NCI-H2196 (cell line): ENCODE measurements around the gene DEXI.
A peak's percentile ranks its signal among the peaks of the same experiment; 100 is the strongest.

Experiments
- DNase-seq: peaks from one replicate; lab custom pipeline; 2025; ENCODE audit not compliant: unreplicated experiment; lab: John Stamatoyannopoulos, UW

The DEXI gene

GRCh38 chr16:10896723-10897122 is 45.5 kb downstream of the DEXI start:
- no peak for DNase-seq

- DNase-seq = no peak
These were observed 46.1 kb downstream of the DEXI start for GRCh38 chr16:10896165-10896564.

DNA sequence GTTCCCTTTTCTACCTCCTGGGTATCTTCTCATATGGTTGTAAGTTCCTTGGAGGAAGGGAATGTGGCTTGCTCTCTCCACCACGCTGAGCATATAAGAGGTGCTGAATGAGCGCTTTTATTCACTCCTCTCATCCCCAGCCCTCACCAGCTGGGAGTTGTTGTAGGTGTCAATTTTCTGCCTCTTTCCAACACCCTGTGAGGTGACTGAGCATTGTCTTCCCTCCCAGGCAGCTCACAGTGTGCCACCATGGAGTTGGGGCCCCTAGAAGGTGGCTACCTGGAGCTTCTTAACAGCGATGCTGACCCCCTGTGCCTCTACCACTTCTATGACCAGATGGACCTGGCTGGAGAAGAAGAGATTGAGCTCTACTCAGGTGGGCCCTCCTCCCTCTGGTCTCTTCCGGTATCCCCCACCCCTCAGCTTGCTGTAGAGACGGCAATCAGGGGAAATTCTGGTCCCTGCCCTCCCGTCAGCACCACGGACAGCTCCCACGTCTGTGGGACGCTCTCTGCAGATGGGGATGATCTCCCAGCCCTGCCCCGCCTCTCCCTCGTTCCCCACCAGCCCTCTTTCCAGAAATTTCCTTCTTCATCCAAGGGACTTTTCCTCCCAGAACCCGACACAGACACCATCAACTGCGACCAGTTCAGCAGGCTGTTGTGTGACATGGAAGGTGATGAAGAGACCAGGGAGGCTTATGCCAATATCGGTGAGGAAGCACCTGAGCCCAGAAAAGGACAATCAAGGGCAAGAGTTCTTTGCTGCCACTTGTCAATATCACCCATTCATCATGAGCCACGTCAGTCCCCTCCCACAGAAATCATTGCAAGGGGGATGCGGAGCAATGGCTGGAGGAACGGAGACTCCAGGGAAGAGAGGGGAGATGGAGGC is 47.0 kb downstream of the DEXI start:
- DNase-seq = no peak

- DNase-seq = no peak
These were observed 49.4 kb downstream of the DEXI start for GRCh38 chr16:10892782-10893318.

DNA sequence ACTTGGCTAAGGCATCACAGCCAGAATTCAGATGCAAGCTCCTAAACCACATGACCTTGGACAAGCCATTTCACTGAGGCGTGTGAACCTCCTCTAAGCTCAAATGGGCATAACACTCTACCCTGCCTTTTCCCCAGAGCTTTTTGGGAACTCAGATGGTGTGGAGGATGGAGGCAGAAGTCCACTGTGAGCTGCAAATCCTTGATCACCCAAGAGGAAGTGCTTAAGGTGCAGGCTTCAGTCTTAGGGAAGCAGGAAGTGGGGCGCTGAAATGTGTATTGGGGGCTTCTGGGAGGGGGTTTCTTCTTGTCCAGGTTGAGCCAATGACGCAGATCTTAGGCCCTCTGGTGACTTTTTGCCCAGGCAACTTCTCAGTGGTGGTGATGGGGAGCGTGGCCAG is 52.4 kb downstream of the DEXI start:
- no peak for DNase-seq

GRCh38 chr16:10888320-10888937 is 53.8 kb downstream of the DEXI start:
- no peak for DNase-seq

DNA sequence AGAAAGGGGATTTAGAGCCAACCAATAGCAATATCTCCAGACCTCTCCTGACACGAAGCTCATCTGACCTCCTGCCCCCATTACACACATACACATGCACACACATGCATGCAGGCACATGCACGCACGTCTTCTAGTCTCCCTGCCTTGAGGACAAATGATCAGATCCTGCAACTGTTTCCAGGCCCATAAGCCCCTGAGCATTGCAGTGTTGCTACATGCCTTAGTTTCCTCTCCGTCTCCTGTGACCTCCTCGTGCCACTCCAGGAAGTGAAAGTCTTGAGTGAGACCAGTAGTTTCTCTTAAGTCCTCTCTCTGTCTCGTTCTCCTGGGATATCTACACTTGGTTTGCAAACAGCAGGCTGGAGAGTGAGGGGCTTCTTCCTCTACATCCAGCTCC is 57.0 kb downstream of the DEXI start:
- DNase-seq = no peak

DNA sequence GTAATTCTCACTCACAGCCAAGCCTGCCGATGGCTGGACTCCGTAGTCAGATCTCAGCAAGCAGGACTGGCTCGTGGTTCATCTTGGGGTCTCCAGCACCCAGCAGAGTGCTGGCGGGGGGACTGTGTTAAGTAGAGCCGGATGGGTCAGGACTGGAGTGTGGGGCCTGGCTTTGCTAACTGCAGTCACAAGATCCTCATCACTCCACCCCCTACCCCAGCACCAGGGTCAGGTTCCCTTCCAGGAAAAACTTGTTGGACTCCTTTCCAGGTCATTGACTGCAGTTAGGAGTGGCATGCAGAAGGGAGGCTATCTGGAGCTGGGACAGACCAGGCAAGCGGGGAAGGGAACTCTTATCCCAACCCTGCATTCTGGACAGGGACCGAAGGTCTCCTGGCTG is 59.3 kb downstream of the DEXI start:
- peak; percentile 46 for DNase-seq

DNA sequence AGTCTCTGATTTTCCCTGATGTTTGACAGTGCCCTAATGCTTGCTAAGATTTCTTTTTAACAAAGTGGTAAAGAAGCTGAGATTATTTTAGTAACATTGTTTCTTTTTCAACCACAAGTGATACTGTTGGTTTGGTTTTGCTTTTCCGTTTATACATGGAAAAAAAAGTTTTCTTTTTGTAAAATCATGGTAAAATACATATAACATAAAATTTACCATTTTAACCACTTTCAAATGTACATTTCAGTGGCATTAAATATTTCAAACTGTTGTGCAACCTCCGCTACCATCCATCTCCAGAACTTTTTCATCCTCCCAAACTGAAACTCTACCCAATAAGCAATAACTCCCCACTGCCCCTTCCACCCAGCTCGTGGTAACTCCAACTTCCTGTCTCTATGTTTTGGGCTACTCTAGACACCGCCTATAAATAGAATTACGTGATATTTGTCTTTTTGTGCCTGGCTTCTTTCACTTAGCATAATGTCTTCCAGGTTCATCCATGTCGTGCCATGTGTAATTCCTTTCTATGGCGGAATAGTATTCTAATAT is 60.7 kb downstream of the DEXI start:
- DNase-seq = no peak

DNA sequence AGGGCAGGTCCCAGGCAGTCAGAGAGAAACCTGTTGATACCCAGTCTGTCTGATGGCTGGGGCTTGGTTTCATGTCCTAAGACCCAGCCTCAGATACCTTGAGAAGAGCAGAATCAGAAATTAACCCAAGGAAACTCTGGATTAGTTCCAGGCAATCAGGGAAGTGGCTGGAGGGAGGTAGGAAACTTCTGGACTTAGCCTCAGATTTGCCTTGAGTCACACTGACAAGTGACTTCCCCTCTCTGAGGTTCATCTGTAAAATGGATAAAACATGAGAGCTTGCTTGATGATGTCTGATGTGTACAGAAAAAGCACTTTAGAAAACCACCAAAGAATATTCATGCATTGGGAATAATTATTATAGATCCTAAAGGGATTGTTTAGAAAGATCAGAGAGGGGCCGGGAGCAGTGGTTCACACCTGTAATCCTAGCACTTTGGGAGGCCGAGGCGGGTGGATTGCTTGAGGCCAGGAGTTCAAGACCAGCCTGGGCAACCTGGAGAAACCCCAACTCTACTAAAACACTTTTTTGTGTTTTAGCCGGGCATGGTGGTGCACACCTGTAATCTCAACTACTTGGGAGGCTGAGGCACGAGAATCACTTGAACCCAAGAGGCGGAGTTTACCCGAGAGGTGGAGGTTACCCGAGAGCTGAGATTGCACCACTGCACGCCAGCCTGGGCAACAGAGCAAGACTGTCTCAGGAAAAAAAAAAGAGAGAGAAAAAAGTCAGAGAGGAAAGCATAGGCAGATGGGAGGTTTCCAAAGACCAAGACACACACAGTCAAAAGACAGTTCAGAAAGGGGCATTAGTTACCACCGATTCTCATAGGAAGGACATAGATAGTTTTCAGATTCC is 61.4 kb downstream of the DEXI start:
- DNase-seq = no peak

GRCh38 chr16:10879681-10880589 is 62.3 kb downstream of the DEXI start:
- DNase-seq = no peak
